IPS DF 4.7 (cell line): Measurements from ENCODE around the gene ACTL6B.

Experiments used
- DNase-seq: peaks from one replicate; pipeline ENCODE4 v3.0.0-alpha.2; 2013; ENCODE audit warnings: low spot score; ENCODE audit errors: extremely low read depth

Gene ACTL6B

DNA sequence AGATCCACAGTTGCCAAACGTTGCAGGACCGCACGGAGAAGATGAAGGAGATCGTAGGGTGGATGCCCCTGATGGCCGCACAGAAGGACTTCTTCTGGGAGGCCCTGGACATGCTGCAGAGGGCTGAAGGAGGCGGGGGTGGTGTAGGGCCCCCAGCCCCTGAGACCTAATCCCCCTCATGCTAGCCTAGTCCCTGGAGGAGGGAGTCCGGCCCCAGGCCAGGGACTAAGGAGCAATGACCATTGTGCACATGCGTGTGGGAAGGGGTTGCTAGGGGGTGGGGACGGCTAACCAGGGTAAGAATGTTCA lies 55.6 kb downstream of the ACTL6B start:
- no peak for DNase-seq

DNA sequence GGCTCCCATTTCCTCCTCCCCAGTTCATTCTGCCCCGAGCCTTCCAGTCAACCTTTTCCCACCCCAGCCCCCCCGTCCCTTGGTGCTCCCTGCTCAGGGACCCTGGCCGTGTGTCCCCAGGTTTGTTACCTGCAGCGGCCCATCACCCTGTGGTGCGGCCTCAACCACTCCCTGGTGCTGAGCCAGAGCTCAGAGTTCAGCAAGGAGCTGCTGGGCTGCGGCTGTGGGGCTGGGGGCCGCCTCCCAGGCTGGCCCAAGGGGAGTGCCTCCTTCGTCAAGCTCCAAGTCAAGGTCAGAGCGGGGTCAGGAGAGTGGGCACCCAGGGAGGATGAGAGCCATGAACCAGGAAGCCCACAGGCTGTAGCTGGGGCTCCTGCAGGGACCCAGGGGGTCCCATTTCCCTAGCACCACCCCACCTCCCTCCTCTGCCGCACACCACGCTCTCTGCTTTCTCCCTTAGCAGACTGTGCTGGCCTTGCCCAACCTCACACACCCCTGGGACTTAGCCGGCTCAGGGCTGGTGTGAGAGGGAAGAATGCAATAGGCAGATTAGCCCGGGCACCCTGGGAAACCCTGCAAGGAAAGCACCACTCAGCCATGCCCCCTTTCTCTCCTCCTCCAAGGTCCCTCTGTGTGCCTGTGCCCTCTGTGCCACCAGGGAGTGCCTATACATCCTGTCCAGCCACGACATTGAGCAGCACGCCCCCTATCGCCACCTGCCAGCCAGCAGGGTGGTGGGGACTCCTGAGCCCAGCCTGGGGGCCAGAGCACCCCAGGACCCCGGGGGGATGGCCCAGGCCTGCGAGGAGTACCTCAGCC lies 56.1 kb downstream of the ACTL6B start:
- DNase-seq: no peak

DNA sequence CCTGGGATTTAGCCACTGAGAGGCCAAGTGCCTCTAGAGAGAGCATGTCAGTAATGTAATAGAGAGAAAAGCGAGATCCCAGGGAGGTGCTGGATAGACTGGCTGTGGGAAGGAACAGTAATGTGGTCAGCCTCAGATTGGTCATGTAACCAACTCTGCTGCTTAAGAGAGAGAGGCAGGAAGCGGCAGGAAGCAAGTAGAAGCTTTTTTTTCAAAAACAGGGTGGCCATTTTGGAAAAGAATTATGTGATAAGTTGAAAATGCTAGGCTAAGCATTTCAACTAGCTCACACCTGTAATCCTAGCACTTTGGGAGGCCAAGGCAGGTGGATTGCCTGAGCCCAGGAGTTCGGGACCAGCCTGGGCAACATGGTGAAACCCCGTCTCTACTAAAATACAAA lies 57.8 kb downstream of the ACTL6B start:
- DNase-seq: no peak

DNA sequence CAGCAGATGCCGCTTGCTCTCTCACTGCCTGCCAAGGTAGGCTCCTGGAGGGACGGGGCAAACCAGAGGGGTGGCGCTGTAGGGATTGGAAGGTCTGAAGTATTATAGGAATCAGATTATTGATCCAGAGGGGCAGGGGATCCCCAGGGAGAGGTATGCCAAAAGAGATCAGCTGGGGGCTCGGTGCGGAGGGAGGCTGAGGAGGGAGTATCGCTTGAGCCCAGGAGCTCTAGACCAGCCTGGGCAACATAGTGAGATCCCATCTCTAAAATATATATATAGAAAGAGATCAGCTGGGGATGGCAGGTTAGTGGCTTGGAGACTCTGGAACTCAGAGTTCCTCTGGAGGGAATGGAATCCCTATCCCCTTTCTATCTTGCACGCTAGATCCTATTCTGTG lies 61.1 kb downstream of the ACTL6B start:
- DNase-seq: no peak
